Measurements from ENCODE around the gene CDC42BPG. TPM values are rescaled to one million over a fixed set of nuclear protein-coding genes. Genes with fewer than 3 reads are reported as not detected.
A peak's percentile ranks its signal among the peaks of the same experiment; 100 is the strongest.

The CDC42BPG gene
- total and polyA plus RNA-seq, 10 of the 15 experiments (the other 5 are each of a cell fraction or from before 2014, with no cell fraction given), result 0.02 to 1.3 (median 0.09) TPM; not detected in 1

GRCh38 chr11:64777449-64778222 is 66.8 kb downstream of the CDC42BPG start (continued):
- TF ChIP-seq ELK1 (IDR thresholded peaks at IDR 0.05; ENCODE audit: low read depth, low read length) (no peak), SUPT20H (IDR thresholded peaks at IDR 0.05; ENCODE audit: borderline replicate concordance, control insufficient read depth, low read depth, low read length) (no peak), ZNF592 (IDR thresholded peaks at IDR 0.05) (no peak), RBBP5 (conservative IDR thresholded peaks at IDR 0.05) (no peak), RAD21 (IDR thresholded peaks at IDR 0.05; ENCODE audit: insufficient read depth, low read depth, low read length) (no peak), POLR2A (IDR thresholded peaks at IDR 0.05; ENCODE audit: low read depth, low read length) (peak; percentile 79), RCOR1 (conservative IDR thresholded peaks at IDR 0.05; ENCODE audit: low read depth, low read length) (no peak), KDM1A (IDR thresholded peaks at IDR 0.05; ENCODE audit: borderline replicate concordance) (no peak), ZBED1 (IDR thresholded peaks at IDR 0.05; ENCODE audit: borderline replicate concordance) (no peak), MTA3 (IDR thresholded peaks at IDR 0.05; ENCODE audit: borderline replicate concordance, low read length) (no peak), YY1 (IDR thresholded peaks at IDR 0.05; ENCODE audit: low read depth, low read length) (0 out of 2 replicates have a peak, but pooled peaks have one; percentile 1), HDGF (IDR thresholded peaks at IDR 0.05) (peak; percentile 85; the same call in 1 of the 2 replicates), PAX8 (IDR thresholded peaks at IDR 0.05) (no peak), CUX1 (IDR thresholded peaks at IDR 0.05; ENCODE audit: insufficient replicate concordance, low read depth, low read length) (no peak), ETV6 (conservative IDR thresholded peaks at IDR 0.05 in 1 of 2, IDR thresholded peaks at IDR 0.05 in 1 of 2; ENCODE audit: borderline replicate concordance in 1 of 2, low read depth in 1 of 2) (no peak)
- TF ChIP-seq, protein P1, sequence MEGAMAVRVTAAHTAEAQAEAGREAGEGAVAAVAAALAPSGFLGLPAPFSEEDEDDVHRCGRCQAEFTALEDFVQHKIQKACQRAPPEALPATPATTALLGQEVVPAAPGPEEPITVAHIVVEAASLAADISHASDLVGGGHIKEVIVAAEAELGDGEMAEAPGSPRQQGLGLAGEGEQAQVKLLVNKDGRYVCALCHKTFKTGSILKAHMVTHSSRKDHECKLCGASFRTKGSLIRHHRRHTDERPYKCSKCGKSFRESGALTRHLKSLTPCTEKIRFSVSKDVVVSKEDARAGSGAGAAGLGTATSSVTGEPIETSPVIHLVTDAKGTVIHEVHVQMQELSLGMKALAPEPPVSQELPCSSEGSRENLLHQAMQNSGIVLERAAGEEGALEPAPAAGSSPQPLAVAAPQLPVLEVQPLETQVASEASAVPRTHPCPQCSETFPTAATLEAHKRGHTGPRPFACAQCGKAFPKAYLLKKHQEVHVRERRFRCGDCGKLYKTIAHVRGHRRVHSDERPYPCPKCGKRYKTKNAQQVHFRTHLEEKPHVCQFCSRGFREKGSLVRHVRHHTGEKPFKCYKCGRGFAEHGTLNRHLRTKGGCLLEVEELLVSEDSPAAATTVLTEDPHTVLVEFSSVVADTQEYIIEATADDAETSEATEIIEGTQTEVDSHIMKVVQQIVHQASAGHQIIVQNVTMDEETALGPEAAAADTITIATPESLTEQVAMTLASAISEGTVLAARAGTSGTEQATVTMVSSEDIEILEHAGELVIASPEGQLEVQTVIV (IDR thresholded peaks at IDR 0.05; ENCODE audit: borderline replicate concordance, partially characterized antibody), result no peak
